HG02981 (cell line): ENCODE measurements around the gene ASCL4.
"Not testable (repeated sequence)": the region's sequence is repeated elsewhere in the genome, so short reads cannot be mapped to it uniquely, and the experiment has no call there.

Source experiments
- ATAC-seq: cut with Tn5 transposase; IDR thresholded peaks from one replicate; pipeline ENCODE4 v1.9.1; 2021; ENCODE audit warnings: mild to moderate bottlenecking, moderate library complexity; ENCODE audit not compliant: unreplicated experiment

ASCL4 gene

DNA sequence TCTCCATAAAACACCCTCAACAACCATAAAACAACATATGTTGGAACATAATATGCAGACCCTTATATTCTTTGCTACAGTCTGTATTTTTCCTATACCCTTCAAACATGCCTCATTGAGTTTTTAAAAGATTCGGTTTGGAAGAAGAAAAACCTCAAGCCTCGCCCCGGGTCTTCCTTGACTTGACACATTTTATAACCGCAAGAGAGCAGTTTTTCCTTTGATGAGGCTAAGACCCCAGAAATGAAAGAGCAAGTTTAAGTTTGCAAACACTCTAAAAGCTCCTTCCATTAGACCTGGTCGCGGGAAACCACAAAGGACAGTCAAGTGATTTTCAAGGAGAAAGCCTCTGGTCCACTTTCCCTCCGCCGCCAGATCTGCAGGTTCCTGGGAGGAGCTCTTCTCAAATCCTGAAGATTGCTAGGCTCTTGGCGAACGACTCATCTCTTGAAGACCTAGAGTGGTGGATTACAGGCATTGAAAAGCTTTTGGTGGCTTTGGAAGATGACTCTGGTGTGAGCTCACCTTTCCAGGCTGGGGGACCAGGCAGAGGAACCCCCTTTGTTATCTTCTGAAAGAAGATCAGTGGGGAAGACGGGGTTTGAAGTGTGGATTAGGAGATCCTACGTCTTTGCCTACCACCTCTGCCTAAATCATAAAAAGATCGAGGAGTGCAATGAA is at the start of gene ASCL4:
TSS of gene ASCL4 (plus strand) at position 356 of the 681 bp plus-strand sequence. CDS start 515 bp downstream, outside the sequence.
- no peak for ATAC-seq

DNA sequence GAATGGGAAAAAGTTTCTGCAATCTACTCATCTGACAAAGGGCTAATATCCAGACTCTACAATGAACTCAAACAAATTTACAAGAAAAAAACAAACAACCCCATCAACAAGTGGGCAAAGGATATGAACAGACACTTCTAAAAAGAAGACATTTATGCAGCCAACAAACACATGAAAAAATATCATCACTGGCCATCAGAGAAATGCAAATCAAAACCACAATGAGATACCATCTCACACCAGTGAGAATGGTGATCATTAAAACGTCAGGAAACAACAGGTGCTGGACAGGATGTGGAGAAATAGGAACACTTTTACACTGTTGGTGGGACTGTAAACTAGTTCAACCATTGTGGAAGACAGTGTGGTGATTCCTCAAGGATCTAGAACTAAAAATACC is 47.2 kb upstream of the ASCL4 start:
- ATAC-seq = not testable (repeated sequence)

- ATAC-seq = not testable (repeated sequence)
These were observed 46.8 kb upstream of the ASCL4 start for GRCh38 chr12:107727742-107728141.

DNA sequence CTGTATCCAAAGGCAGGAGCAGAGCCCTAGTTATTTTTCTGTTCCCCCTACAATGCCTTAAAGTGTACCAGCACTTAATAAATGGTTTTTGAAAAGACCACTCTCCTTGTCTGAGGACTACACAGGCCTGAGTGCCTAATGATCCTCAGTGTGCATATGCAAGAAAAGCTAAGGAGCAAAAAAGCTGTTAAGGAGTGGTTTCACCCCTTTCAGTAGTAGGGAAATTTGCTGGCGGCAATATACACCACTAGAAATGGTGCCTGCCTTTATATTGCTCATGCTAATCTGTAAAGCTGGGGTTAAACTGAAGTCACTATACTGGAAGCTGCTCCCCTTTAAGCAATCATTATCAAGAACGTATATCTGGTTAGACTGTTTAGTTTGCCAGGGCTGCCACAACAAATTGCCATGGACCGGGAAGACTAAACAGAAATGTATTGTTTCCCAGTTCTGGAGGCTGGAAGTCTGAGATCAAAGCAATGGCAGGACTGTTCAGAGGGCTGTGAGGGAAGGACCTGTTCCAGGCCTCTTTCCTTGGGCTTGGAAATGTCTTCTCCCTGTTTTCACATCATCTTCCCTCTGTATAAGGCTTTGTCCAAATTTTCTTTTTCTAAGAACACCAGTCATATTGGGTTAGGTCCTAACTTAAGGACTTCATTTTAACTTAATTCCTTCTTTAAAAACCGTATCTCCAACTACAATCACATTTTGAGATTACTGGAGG is 43.7 kb upstream of the ASCL4 start:
- ATAC-seq = no peak

- no peak for ATAC-seq
These were observed 43.1 kb upstream of the ASCL4 start for GRCh38 chr12:107731366-107731765.

DNA sequence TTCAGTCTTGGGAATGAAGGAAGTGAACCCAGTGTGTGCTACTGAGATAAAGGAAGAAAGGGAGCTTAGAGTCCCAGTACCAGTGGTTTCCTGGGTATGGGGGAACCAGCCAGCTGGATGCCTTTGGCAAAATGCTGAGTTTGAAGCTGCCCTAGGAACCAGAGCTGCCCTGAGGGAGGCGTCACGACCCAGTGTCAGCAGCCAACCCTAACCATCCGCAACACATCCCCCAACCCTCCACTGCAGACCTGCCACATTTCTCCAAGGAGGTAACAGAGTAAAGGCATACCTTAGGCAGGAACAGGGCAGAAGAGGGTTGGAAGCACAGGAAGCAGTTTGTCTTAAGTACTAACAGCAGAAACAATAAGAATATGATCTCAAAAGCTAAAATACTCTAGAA is 42.1 kb upstream of the ASCL4 start:
- no peak for ATAC-seq

DNA sequence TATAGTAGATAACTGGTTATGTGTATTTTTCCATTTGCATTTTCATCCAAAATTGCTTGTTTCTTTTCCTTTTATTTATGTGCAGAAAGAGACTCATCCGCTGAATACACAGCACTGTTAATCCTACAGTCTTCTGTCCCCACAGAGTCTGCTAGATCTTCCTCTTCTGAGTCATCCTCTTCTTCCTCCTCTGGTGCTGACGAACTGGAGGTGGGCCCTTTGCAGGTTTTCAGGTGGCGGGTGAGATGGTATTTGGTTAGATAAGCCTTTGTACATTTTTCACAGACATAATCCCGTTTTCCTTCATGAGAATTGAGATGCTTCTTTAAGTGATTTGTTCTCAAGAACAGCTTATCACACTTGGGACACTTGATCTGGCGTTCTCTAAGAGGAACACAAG is 40.4 kb upstream of the ASCL4 start:
- ATAC-seq = no peak

DNA sequence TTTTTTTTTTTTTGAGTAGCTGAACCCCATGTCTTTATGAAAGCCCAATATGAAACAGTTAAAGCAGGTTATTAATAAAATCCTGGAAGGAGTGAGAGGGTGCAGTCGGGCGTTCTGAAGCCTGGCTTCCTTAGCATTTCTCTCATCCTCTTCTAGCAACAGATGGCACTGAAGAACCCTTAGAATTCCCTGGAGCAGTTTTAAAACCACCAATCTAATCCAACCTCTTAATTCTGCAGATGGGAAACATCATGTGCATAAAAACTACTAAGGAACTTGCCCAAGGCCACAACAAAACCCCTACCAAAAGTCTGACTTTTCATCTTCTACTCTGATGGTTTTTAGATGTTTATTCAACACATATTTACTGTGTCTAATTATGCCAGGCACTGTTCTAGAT is 38.7 kb upstream of the ASCL4 start:
- no peak for ATAC-seq

GRCh38 chr12:107736914-107737313 is 37.6 kb upstream of the ASCL4 start:
- peak; percentile 97 for ATAC-seq

DNA sequence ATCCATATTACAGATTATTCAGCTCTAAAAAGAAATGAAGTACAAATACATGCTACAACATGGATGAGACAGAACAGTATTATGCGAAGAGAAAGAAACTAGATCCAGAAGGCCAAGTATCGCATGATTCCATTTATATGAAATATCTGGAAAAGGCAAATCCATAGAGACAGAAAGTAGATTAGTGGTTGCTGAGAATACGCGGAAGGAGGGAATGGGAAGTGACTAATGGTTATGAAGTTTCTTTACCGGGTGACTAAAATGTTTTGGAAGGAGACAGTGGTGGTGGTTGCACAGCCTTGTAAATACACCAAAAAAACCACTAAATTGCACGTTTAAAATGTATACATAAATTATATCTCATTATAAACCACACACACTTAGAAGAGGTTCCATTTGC is 26.0 kb upstream of the ASCL4 start:
- no peak for ATAC-seq

- no peak for ATAC-seq
These were observed 25.4 kb upstream of the ASCL4 start for GRCh38 chr12:107749083-107749482.

DNA sequence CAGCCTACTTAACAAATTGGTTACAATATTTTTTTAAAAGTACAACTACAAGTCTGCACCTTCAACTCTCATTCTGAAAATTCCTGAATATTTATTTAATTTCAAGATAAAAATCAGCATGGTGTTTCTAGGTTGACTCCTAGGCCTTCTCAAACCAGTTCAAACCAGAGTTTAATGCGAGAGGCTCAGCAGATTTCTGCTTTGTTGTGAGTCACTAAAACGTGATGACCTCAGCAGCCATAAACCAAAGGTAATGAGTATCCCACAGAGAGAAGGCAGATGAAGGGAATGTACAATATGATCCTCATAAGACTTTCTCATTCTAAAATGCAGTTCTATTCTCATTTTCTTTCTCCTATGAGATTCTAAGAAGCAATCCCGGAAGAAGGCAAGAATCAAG is 15.1 kb upstream of the ASCL4 start:
- ATAC-seq = no peak

GRCh38 chr12:107760207-107760808 is 14.2 kb upstream of the ASCL4 start:
- ATAC-seq = peak; percentile 12

- ATAC-seq = peak; percentile 95
These were observed 13.5 kb upstream of the ASCL4 start, which contains the start of gene PRDM4 for GRCh38 chr12:107760809-107761501. Gene PRDM4 (minus strand): TSS chr12:107761137. CDS start chr12:107760515, 622 bp downstream.

- no peak for ATAC-seq
These were observed 13.0 kb upstream of the ASCL4 start for GRCh38 chr12:107761502-107761904.

- no peak for ATAC-seq
These were observed 11.6 kb upstream of the ASCL4 start for GRCh38 chr12:107762874-107763273.

- no peak for ATAC-seq
These were observed 9.9 kb upstream of the ASCL4 start for GRCh38 chr12:107764626-107765025.

DNA sequence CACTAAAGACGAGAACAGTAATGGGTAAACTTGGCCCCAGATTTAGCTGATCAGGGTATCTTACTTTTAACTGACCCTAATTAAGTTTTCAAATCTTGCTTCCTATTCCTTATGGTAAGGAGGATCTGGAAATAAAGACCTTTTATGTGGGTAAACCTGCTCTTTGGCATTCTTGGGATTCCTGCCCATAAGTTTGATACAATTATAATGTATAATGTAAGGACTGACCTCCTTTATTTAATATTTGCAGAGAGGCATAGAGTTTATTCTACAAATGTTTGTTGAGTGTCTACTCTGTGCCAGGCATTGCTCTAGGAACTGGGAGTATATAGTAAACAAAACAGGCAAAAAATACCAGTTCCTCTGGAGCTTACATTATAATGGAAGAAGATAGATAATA is 9.2 kb upstream of the ASCL4 start:
- ATAC-seq = no peak

DNA sequence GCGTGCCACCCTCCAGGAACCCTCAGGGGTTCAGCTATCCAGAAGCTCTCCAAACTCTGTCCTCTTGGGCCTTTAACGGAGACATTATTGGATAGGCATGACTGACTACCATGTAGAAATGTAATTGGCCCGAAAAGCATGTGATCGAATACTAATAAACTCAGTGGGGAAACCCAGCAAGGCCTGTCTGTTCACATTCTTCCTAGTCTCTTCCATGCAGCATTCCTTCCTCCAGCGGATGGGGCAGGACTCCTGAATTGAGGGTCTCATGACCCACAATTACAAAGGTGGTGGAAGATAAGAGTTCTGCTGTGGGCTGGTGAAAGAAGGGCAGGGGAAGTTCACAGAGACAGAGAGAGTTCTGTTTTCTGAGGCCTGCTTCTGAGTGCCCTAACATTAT is 7.0 kb upstream of the ASCL4 start:
- no peak for ATAC-seq

GRCh38 chr12:107775093-107775721 is 703 bp downstream of the ASCL4 start:
- no peak for ATAC-seq

DNA sequence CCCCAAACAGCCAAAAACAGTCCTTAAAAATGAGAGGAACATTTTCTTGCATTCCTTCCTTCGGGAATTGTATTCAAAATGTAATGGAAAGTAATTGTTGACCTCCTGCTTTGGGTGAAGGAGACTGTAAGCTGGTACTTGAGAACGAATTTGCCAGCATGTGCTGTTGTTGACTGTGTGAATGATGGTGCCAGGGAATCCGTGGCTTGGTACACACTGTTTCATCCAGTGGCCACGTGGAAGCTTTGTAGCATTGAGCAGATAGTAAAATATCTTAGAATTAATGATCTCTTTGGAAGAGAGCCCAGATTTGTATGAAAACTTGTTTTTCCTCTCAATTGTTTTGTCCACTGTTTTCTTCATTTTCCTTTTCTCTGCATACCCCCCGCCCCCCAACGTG is 1.7 kb downstream of the ASCL4 start:
- ATAC-seq = no peak
